Stomach (tissue), 9 donors: ENCODE results near the gene PTPRC. TPM values are rescaled to one million over a fixed set of nuclear protein-coding genes. Genes with fewer than 3 reads are reported as not detected.

Source experiments
- DNase-seq, 2 donors: peaks; one replicate each; pipeline versions ENCODE4 v3.0.0 to v3.0.0-alpha.2; 2013 to 2019
- H3K27ac ChIP-seq, 5 donors: fragments of 200-600 bp in 4 of 5; sonication (generic) in 4 of 5; one replicate each; pipeline ENCODE4 v1.5.1; 2013 to 2019; ENCODE audit warnings: mild to moderate bottlenecking in 1 of 5, moderate library complexity in 1 of 5
- H3K27me3 ChIP-seq, 3 donors: fragments of 200-600 bp; sonication (generic); one replicate each; pipeline ENCODE4 v1.5.1; 2017 to 2019; ENCODE audit warnings: mixed run types in 1 of 3
- H3K36me3 ChIP-seq, 4 donors: fragments of 200-600 bp; sonication (generic); 1 replicate in 3 of 4; 2 replicates in 1 of 4; pipeline ENCODE4 v1.5.1; 2016 to 2019
- H3K4me1 ChIP-seq, 4 donors: fragments of 200-600 bp; sonication (generic); one replicate each; pipeline ENCODE4 v1.5.1; 2016 to 2019
- H3K4me3 ChIP-seq, 4 donors: fragments of 200-600 bp; sonication (generic) in 3 of 4; one replicate each; pipeline ENCODE4 v1.5.1; 2016 to 2019; ENCODE audit warnings: mild to moderate bottlenecking in 1 of 4
- H3K9me3 ChIP-seq, 4 donors: fragments of 200-600 bp; sonication (generic); one replicate each; pipeline ENCODE4 v1.5.1; 2016 to 2019
- CTCF ChIP-seq, 7 experiments: fragments of 450-650 bp in 4 of 7; fragments of 200-600 bp in 3 of 7; sonication (generic) in 3 of 7; IDR thresholded peaks; one replicate each; pipeline ENCODE4 v1.5.1; 2016 to 2019; ENCODE audit warnings: antibody characterized with exemption in 7 of 7, control low read depth in 2 of 7, mild to moderate bottlenecking in 1 of 7
- EP300 ChIP-seq: sonication (generic); formaldehyde crosslinking; IDR thresholded peaks from one replicate; pipeline ENCODE4 v1.6.1; 2017; ENCODE audit warnings: antibody characterized with exemption
- POLR2A ChIP-seq, 4 donors: fragments of 450-650 bp; IDR thresholded peaks; one replicate each; pipeline ENCODE4 v1.6.1; 2016; ENCODE audit warnings: antibody characterized with exemption in 4 of 4, control low read depth in 2 of 4, mild to moderate bottlenecking in 1 of 4, moderate library complexity in 1 of 4
- POLR2AphosphoS5 ChIP-seq, 3 donors: sonication (generic); formaldehyde crosslinking; IDR thresholded peaks; one replicate each; pipeline ENCODE4 v1.6.1; 2016; ENCODE audit warnings: antibody characterized with exemption in 3 of 3
- WGBS, 5 donors: extraction: QIAGEN DNeasy Blood & Tissue Kit in 3 of 5; methylation state at CpG; one replicate each; pipeline versions ENCODE4 v1.1.5 to v1.1.7; 2013 to 2018; 5-methylcytosine and 5-hydroxymethylcytosine counted together
- intact Hi-C: fragments of 100-400 bp; cut with DNase I; formaldehyde crosslinking; loops from one replicate; pipeline ENCODE4 v1.15.1; 2023; ENCODE audit warnings: low total_unique reads
- polyA plus RNA-seq, 3 donors: library from polyadenylated mRNA; stranded (reverse); fragments of 200-250 nt; gene quantifications; one replicate each; pipeline ENCODE4 v1.2.3, GENCODE V29; 2013
- total RNA-seq, 5 donors: library from RNA; depleted of rRNA; stranded (reverse); fragments of >200 nt; gene quantifications; one replicate each; pipeline versions ENCODE4 v1.1.0 to v1.2.3, GENCODE V29; 2014 to 2016
- donor health status: healthy with polysubstance abuse.
- donor health status: Bipolar disorder and iron deficiency.
- donor health status: healthy.

Gene PTPRC
- total and polyA plus RNA-seq, 8 donors = 0.58 to 50.9 (median 15.2) TPM

- DNase-seq = no peak
- Histone ChIP-seq H3K4me1 (no peaks in the 10 kb centered on the region), H3K27me3 (no peaks in the 10 kb centered on the region), H3K27ac (no peak overlapping the region), H3K36me3 (no peaks in the 10 kb centered on the region), H3K4me3 (no peak overlapping the region), H3K9me3 (no peaks in the 10 kb centered on the region)
- TF ChIP-seq POLR2A (IDR thresholded peaks at IDR 0.05) (no peak), POLR2AphosphoS5 (IDR thresholded peaks at IDR 0.05) (no peak), CTCF (IDR thresholded peaks at IDR 0.05) (no peak)
- intact Hi-C loops = no loop called here
- WGBS, 5 donors = 62 to 89% (median 82%) methylated on average over 1 of the region's 1 CpG
Observed at GRCh38 chr1:198660341-198661261, 21.8 kb downstream of the PTPRC start.

GRCh38 chr1:198662821-198663220, 24.0 kb downstream of the PTPRC start:
- WGBS, 5 donors = 71 to 81% (median 75%) methylated on average over 5 of the region's 5 CpGs
- no peaks in the 10 kb centered on the region for H3K4me1 ChIP-seq
- TF ChIP-seq POLR2AphosphoS5 (IDR thresholded peaks at IDR 0.05) = no peak
- TF ChIP-seq POLR2A (IDR thresholded peaks at IDR 0.05) = no peak
- TF ChIP-seq EP300 = no peak
- TF ChIP-seq CTCF (IDR thresholded peaks at IDR 0.05) = no peak
- no peaks in the 10 kb centered on the region for H3K36me3 ChIP-seq
- H3K9me3 ChIP-seq = no peaks in the 10 kb centered on the region
- intact Hi-C loops = no loop called here
- H3K27me3 ChIP-seq = no peaks in the 10 kb centered on the region
- H3K27ac ChIP-seq = no peak overlapping the region
- DNase-seq = no peak
- no peak overlapping the region for H3K4me3 ChIP-seq

- no peak for DNase-seq
- Histone ChIP-seq H3K27me3 (no peaks in the 10 kb centered on the region), H3K9me3 (no peaks in the 10 kb centered on the region), H3K4me3 (no peak overlapping the region), H3K27ac (peak overlapping the region in 2 of 5 donors; percentile 57 to 68), H3K4me1 (peaks cover 0 to 3% (median 0%) of the 10 kb centered on the region in 4 donors), H3K36me3 (no peaks in the 10 kb centered on the region)
- WGBS, 5 donors = 70 to 76% (median 72%) methylated on average over 7 of the region's 7 CpGs
- intact Hi-C loops = no loop called here
- TF ChIP-seq POLR2AphosphoS5 (IDR thresholded peaks at IDR 0.05) (no peak), EP300 (no peak), POLR2A (IDR thresholded peaks at IDR 0.05) (no peak), CTCF (IDR thresholded peaks at IDR 0.05) (no peak)
Observed at GRCh38 chr1:198664068-198664788, 25.4 kb downstream of the PTPRC start.

GRCh38 chr1:198667186-198667585, 28.3 kb downstream of the PTPRC start:
- Histone ChIP-seq H3K36me3 (no peaks in the 10 kb centered on the region), H3K27me3 (no peaks in the 10 kb centered on the region), H3K4me3 (no peak overlapping the region), H3K9me3 (no peaks in the 10 kb centered on the region), H3K4me1 (peaks cover 0 to 4% (median 0%) of the 10 kb centered on the region in 4 donors), H3K27ac (no peak overlapping the region)
- intact Hi-C loops = no loop called here
- no peak for DNase-seq
- no peak for TF ChIP-seq POLR2AphosphoS5 (IDR thresholded peaks at IDR 0.05)
- no peak for TF ChIP-seq EP300
- no peak for TF ChIP-seq CTCF (IDR thresholded peaks at IDR 0.05)
- no peak for TF ChIP-seq POLR2A (IDR thresholded peaks at IDR 0.05)
